GM12878 (cell line): ENCODE data around the gene CCDC27.

ENCODE experiments used
- ATF3 ChIP-seq: IDR thresholded peaks from 2 replicates; pipeline ENCODE4 v1.6.1; 2011; ENCODE audit warnings: low read depth, mild to moderate bottlenecking, low read length, moderate library complexity, borderline replicate concordance; ENCODE audit errors: extremely low read depth
- CHD1 ChIP-seq: IDR thresholded peaks from 2 replicates; pipeline ENCODE4 v1.6.1; 2012; ENCODE audit warnings: low read depth, low read length, improper control_type of control experiment
- CTCF ChIP-seq, 3 experiments: IDR thresholded peaks in 2 of 3; conservative IDR thresholded peaks in 1 of 3; 2 replicates each; pipeline ENCODE4 v1.5.1; 2011; ENCODE audit warnings: low read depth in 3 of 3, low read length in 3 of 3, mild to moderate bottlenecking in 3 of 3, control low read depth in 2 of 3, moderate library complexity in 2 of 3, inconsistent platforms in 1 of 3, mixed read lengths in 1 of 3; ENCODE audit not compliant: control insufficient read depth in 2 of 3, insufficient read depth in 1 of 3; ENCODE audit errors: extremely low read depth in 1 of 3
- EGR1 ChIP-seq, 2 experiments: IDR thresholded peaks; 1 replicate in 1 of 2; 2 replicates in 1 of 2; pipeline ENCODE4 v1.6.1; 2011 to 2012; ENCODE audit warnings: low read depth in 2 of 2, low read length in 2 of 2, borderline replicate concordance in 1 of 2, mild to moderate bottlenecking in 1 of 2, moderate library complexity in 1 of 2
- EZH2 ChIP-seq: IDR thresholded peaks from 2 replicates; pipeline ENCODE4 v1.6.1; 2012; ENCODE audit warnings: low read depth, mild to moderate bottlenecking, control low read depth, inconsistent platforms, low read length, borderline replicate concordance; ENCODE audit not compliant: control insufficient read depth
- FOS ChIP-seq: IDR thresholded peaks from 3 replicates; pipeline ENCODE4 v1.6.1; 2011; ENCODE audit warnings: borderline replicate concordance; ENCODE audit not compliant: insufficient read length; ENCODE audit errors: extremely low read depth
- JUNB ChIP-seq: IDR thresholded peaks from 2 replicates; pipeline ENCODE4 v1.6.1; 2016; ENCODE audit warnings: antibody characterized with exemption, mild to moderate bottlenecking
- MYC ChIP-seq: IDR thresholded peaks from 2 replicates; pipeline ENCODE4 v1.6.1; 2011; ENCODE audit warnings: mild to moderate bottlenecking, low read length, moderate library complexity, inconsistent platforms; ENCODE audit not compliant: insufficient read depth, insufficient replicate concordance, insufficient read length, severe bottlenecking
- PAX8 ChIP-seq: fragments of 450-650 bp; IDR thresholded peaks from 2 replicates; pipeline ENCODE4 v1.6.1; 2017; ENCODE audit warnings: mild to moderate bottlenecking, moderate library complexity
- POLR2A ChIP-seq: IDR thresholded peaks from 2 replicates; pipeline ENCODE4 v1.6.1; 2011; ENCODE audit warnings: low read depth, mild to moderate bottlenecking, low read length
- RAD21 ChIP-seq: IDR thresholded peaks from 2 replicates; pipeline ENCODE4 v1.6.1; 2011; ENCODE audit warnings: mild to moderate bottlenecking, low read depth, low read length, moderate library complexity; ENCODE audit not compliant: insufficient read depth
- SRF ChIP-seq, 2 experiments: IDR thresholded peaks; 2 replicates each; pipeline ENCODE4 v1.6.1; 2011; ENCODE audit warnings: low read depth in 2 of 2, low read length in 2 of 2, mild to moderate bottlenecking in 1 of 2, moderate library complexity in 1 of 2
- TAF1 ChIP-seq: IDR thresholded peaks from 2 replicates; pipeline ENCODE4 v1.6.1; 2011; ENCODE audit warnings: mild to moderate bottlenecking, low read depth, low read length, borderline replicate concordance

DNA sequence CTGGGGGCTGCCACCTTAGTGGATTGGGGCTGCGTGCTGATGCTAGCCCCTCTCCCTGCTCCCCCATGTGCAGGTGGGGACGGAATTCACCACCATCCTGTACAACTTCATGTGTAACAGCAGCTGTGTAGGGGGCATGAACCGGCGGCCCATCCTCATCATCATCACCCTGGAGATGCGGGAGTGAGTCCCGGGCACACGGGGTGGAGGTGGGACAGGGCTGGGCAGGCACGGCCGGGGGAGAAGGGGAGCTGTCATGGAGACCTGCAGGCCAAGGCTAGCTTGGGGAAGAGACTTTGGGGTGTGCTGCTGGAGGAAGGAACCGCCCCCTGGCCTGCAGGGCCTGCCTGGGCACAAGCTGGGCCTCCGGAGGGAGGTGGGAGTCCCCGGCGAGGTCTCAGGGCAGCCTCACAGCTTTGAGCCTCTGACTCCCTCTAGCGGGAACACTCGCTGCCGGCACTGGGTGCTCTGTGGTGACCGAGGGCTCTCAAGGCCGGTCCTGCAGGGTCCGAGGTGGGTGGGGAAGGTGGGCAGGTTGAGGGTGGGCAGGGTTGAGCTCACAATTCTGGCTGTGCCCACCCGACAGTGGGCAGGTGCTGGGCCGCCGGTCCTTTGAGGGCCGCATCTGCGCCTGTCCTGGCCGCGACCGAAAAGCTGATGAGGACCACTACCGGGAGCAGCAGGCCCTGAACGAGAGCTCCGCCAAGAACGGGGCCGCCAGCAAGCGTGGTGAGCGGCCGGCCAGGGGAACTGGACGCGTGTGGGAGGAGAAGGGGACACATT is 25.0 kb upstream of the CCDC27 start:
- TF ChIP-seq POLR2A (no peak), EZH2 (no peak), CTCF (IDR thresholded peaks at IDR 0.05 in 2 of 3, conservative IDR thresholded peaks at IDR 0.05 in 1 of 3; ENCODE audit: control insufficient read depth in 2 of 3, extremely low read depth in 1 of 3, insufficient read depth in 1 of 3, low read depth in 3 of 3, low read length in 3 of 3) (peak; percentile 48 to 50 (median 49); a peak in 5 of 6 replicates), CHD1 (no peak), ATF3 (no peak), TAF1 (no peak), EGR1 (IDR thresholded peaks at IDR 0.05; ENCODE audit: borderline replicate concordance in 1 of 2, low read depth in 2 of 2, low read length in 2 of 2) (no peak), JUNB (no peak), PAX8 (no peak), MYC (no peak), RAD21 (peak; percentile 47), FOS (no peak), SRF (IDR thresholded peaks at IDR 0.05; ENCODE audit: low read depth in 2 of 2, low read length in 2 of 2) (no peak)
